ENCODE measurements around the gene GRK1.
"Not testable (repeated sequence)": the region's sequence is repeated elsewhere in the genome, so short reads cannot be mapped to it uniquely, and the experiment has no call there.

The GRK1 gene

DNA sequence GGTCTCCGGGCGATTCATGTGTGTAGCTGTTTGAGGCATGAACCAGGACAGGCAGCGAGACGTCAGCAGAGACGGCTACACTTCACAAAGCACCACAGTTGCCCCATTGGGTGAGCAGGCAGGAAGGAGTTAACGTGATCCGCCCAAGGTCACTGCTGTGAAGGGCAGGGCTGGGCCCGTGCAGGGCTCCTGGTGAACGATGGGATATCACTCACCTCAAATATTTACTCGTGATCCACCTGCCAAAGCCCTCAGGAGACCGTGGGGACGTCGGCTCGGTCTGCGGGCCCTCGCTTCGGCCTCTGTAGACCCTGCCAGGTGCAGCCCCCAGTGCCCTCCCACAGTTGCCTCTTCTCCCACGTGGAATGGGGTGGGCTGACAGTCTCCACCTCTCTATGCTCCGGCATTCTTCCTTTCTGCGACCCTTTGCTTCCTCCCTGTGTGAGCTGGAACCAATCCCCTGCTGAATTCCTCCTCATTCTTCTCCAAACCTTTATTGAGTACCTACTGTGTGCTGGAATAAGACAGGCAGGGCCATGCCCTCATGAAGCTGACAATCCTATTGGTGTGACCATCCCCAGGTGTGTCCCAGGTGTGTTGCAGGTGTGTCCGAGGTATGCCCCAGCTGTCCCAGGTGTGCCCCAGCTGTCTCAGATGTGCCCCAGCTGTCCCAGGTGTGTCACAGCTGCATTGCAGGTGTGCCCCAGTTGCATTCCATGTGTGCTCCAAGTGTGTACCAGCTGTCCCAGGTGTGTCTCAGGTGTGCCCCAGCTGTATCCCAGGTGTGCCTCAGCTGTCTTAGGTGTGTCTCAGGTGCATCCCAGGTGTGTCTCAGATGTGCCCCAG, 2.0 kb upstream of the GRK1 start:
- no peak overlapping the region for H3K4me3 ChIP-seq (ENCODE audit: low read depth, low read length)

DNA sequence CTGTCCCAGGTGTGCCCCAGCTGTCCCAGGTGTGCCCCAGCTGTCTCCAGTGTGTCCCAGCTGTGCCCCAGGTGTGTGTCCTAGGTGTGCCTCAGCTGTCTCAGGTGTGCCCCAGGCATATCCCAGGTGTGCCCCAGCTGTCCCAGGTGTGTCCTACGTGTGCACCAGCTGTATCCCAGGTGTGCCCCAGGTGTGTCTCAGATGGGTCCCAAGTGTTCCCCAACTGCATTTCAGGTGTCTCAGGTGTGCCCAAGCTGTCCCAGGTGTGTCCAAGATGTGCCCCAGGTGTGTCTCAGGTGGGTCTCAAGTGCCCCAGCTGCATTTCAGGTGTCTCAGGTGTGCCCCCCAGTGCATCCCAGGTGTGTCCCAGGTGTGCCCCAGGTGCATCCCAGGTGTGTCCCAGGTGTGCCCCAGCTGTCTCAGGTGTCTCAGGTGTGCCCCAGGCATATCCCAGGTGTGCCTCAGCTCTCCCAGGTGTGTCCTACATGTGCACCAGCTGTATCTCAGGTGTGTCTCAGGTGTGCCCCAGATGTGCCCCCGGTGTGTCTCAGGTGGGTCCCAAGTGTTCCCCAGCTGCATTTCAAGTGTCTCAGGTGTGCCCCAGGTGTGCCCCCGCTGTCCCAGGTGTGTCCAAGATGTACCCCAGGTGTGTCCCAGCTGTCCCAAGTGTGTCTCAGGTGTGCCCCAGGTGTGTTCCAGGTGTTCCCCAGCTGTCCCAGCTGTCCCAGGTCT, 1.3 kb upstream of the GRK1 start:
- no peak overlapping the region for H3K4me3 ChIP-seq (ENCODE audit: low read depth, low read length)

DNA sequence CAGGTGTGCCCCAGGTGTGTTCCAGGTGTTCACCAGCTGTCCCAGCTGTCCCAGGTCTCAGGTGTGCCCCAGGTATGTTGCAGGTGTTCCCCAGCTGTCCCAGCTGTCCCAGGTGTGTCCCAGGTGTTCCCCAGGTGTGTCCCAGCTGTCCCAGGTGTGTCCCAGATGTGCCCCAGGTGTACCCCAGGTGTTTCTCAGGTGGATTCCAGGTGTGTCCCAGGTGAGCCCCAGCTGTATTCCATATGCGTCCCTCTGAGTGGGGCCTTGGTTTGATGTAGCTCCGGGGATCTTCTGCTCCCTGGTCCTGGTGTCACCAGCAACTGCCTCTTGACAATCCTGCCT, 719 bp upstream of the GRK1 start:
- H3K4me3 ChIP-seq (ENCODE audit: low read depth, low read length) = no peak overlapping the region

DNA sequence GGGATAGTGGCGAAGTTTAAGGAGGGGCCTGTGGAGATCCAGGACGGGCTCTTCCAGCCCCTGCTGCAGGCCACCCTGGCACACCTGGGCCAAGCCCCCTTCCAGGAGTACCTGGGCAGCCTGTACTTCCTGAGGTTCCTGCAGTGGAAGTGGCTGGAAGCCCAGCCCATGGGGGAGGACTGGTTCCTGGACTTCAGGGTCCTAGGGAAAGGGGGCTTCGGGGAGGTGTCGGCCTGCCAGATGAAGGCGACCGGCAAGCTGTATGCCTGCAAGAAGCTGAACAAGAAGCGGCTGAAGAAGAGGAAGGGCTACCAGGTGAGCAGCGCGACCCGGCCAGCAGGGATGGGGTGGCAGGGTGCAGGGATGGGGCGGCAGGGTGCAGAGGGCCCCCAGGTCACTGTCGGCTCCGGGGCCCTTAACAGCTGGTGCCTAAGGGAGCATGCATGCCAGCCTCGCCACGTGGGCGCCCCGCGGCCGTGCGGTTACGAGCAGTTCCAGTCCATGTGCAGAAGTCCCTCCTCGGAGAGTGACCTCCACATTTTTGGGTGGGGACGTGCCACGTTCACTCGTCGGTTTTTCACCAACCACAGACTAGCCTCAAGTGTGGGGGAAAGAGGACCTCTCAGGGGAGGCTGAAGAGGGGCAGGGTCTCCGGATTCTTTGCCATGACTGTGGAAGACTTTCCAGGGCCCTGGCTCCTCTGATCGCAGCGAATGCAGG, 912 bp downstream of the GRK1 start:
- no peak overlapping the region for H3K4me3 ChIP-seq (ENCODE audit: low read depth, low read length)

DNA sequence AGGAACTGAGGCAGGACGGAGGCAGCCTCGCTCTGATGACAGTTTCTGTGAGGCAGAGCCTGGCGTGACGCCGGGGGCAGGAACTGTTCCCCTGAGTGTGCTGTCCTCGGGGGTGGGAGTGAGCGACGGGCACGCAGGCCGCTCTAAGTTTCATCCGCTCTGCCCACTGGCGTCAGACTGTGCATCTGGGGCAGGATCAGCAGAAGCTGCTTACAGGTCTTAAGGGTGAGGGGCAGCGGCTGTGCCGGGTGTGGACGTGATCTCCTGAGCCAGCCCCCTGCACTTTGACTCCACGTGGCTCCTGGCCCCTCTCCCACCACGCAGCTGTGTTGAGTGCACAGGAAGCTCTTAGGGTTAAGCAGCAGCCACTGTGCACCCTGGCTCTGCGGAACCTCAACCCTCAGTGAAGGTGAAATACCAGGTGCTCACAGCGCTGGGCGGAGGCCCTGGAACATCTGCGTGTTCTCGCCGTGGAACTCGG, 1.5 kb downstream of the GRK1 start:
- no peak overlapping the region for H3K4me3 ChIP-seq (ENCODE audit: low read depth, low read length)

DNA sequence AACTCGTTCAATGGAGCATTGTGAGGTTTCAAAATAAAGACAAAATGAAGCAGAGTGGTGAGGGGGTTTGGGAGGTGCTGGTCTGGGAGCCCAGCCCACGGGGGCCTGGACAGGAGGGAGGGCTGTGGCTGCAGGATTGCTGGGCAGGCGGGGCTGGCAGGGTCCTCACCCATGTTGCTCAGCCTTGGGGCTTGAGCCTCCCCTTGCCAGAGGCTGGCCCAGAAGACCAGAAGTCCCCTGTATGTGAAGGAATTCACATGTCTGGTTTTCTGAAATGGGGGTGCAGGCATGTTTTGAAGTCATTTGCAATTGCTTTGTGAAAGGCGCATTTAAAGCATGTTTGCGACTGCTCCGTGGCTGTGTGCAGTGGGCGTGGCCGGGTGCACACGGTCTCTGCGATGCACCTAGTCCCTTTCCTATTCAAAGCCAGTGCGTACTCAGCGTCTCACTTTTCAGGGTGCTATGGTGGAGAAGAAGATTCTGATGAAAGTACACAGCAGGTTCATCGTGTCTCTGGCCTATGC, 2.3 kb downstream of the GRK1 start:
- H3K4me3 ChIP-seq (ENCODE audit: low read depth, low read length) = no peak overlapping the region

DNA sequence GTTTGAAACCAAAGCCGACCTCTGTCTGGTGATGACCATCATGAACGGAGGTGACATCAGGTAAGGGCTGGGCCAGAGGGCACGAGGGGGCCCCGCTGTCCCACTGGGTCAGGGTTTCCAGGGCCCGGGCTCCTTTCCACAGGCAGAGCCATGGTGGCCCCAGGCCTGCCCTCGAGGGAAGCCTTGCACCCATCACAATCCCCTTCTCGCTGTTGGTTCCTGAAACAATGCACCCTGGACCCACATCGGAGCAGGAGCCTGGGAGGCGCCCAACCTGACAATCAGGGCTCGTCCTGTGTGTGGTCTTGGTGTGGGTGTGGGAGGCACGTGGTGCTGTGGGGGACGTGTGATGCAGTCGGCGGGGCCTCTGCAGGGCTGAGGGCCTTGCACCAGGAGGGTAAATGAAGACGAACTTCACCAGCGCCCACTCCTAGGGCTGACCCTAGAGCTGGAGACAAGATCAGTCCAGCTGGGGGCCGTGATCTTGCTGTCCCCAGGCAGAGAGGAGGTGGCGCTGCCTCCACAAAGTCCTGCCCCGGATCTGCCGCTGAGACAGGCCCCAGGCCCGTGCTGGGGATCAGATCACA, 2.8 kb downstream of the GRK1 start:
- H3K4me3 ChIP-seq (ENCODE audit: low read depth, low read length) = no peak overlapping the region

DNA sequence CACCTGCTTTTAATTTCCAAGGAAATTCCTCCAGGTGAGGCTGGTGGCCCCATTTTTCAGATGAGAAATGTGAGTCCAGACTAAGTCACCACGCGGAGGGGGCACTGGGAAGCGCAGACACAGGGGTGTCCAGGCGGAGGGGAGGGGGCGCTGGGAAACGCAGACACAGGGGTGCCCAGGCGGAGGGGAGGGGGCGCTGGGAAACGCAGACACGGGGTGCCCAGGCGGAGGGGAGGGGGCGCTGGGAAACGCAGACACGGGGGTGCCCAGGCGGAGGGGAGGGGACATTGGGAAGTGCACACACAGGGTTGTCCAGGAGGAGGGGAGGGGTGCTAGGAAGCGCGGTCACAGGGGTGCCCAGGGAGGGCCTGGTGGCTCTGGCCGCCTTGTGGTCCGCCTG, 3.5 kb downstream of the GRK1 start:
- H3K4me3 ChIP-seq (ENCODE audit: low read depth, low read length) = no peak overlapping the region

DNA sequence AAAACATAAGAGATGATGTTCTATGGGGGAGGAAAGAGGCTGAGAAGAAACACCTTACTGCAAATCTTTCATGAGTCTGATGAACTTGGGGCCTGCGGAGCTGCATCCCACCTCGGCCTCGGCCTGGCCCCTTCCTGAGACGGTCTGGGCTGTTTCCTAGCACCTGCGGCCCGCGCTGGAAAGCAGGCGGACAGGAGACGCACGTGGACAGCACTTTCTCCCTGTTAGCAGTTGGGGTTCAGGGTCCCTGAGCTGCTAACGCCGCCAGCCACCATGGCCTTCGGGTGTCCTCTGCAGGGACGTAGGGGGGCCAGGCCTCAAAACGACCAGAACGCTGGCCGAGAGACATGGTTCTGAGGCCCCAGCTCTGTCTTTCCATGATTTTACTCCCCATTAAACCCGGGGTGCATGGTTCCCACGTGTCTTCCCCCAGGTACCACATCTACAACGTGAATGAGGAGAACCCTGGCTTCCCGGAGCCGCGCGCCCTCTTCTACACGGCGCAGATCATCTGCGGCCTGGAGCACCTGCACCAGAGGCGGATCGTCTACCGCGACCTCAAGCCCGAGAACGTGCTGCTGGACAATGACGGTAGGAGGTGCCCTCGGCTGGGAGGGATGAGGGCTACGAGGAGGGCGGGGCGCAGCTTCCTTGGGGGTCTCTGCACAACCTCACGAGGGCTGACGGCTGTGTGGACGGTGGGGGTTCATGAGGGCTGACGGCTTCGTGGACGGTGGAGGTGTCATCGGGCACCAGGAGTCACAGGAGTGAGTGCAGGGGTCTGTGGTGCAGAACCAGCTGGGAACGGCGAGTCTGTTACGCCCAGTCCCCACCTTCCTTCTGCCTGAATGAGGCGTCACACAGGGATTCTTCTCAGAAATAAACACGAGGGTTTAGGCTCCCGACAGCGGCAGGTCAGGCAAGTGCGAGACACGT, 4.3 kb downstream of the GRK1 start:
- no peak overlapping the region for H3K4me3 ChIP-seq (ENCODE audit: low read depth, low read length)

DNA sequence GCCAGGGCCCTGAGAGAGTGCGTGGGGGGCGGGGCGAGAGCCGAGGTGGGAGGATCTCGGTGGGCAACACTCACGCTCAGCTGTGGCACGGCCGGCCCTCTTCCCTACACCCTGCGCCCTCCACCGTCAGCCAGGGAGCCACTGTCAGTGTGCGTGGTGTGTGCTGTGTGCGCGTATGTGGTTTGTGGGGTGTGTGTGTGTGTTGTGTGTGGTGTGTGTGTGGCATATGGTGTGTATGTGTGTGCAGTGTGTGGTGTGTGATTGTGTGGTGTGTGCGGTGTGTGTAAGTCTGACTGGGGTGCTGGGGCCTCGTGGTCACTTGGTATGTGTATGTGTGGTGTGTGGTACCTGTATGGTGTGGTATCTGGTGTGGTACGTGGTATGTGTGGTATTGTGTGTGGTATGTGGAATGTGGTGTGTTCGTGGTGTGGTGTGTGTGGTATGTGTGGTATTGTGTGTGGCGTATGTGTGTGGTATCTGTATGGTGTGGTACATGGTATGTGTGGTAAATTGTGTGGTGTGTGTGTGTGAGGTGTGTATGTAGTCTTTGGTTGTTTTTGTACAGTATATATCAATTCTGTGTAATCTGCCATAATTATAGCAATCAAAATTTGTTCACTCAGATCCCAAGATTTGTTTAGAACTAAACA, 5.1 kb downstream of the GRK1 start:
- no peak overlapping the region for H3K4me3 ChIP-seq (ENCODE audit: low read depth, low read length)

DNA sequence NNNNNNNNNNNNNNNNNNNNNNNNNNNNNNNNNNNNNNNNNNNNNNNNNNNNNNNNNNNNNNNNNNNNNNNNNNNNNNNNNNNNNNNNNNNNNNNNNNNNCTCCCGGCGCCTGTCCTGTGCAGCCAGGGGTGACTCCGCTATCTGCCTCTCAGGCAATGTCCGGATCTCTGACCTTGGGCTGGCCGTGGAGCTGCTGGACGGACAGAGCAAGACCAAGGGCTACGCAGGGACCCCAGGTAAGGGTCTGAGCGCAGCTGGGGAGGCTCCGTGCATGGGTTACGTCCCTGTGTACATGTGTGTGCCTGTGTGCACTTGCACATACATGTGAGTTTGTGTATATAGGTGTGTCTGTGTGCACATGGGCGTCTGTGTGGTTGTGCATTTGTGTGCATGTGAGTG, 55.9 kb downstream of the GRK1 start:
- no peak overlapping the region for H3K4me3 ChIP-seq (ENCODE audit: low read depth, low read length)

DNA sequence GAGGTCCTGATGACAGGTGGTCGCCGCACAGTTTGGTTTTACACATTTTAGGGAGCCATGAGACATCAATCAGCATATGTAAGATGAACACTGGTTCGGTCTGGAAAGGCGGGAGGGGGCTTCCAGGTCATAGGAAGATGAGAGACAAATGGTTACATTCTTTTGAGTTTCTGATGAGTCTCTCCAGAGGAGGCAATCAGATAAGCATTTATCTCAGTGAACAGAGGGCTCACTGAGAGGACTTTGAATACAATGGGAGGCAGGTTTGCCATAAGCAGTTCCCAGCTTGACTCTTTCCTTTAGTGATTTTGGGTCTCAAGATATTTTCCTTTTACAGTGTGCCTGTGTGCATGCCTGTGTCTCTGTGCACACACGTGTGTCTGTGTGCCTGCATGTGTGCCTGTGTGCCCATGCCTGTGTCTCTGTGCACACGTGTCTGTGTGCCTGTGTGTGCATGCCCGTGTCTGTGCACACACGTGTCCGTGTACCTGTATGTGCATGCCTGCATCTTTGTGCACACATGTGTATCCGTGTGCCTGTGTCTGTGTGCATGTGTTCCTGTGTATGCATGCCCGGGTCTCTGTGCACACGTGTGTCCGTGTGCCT, 56.5 kb downstream of the GRK1 start:
- H3K4me3 ChIP-seq (ENCODE audit: low read depth, low read length) = no peak overlapping the region

DNA sequence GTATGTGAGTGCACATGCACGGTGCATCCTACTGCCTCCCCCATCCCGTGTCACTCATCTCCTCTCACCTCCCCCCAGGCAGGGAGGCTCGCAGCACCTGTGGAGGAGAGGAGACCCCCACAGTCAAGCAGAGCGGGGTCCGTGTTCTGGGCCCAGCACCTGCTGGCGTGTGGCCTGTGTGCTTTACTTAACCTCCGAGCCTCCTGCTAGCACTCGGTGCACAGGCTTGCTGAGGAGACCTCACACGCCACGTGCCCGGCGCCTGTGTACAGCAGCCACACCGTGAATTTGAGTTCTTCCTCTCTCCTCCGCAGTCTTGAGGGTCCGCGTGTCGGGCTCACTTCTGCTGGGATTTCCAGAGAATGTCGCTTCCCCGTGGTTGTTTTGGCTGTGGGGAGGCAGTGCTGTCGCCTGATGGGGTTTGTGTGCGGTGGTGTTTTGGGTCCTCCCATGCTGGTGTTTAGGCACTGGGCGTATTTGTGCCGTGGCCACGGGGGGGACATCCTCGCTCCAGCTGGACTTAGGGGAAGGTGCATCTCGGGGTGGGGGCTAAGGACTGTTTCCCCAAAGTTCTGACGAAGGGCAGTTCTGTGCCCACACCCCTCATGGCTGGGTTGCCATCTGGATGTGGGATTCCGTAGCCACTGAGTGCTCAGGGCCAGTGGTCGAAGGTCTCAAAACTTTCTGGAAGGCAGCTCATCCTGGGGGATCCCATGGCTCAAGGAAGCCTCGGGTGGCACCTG, 57.2 kb downstream of the GRK1 start:
- H3K4me3 ChIP-seq (ENCODE audit: low read depth, low read length) = no peak overlapping the region

DNA sequence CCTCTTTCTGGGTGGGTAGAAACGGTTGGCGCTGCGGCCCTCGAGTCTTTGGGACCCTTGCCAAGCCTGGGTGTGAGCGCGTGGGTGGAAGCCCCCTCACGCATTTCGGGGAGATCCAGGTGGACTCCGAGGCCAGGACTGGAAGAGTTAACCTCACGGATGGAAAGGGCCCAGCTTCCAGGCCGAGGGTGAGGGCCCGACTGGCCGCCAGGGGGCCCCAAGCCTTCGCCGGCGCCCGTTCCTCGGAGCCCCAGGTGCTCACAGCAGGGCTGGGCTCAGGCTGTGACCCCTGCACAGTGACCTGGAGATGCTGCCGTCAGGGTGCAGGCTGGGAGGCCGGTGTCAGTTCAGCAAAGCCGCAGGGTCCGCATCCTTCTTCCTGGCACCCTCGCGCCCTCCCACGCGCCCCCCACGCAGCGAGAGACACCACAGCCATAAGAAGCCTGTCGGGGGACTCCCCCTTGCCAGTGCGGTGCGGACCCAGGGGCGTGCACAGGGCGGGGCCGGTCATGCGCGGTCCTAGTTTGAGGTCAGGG, 57.8 kb downstream of the GRK1 start:
- peak overlapping the region; percentile 36 for H3K4me3 ChIP-seq (ENCODE audit: low read depth, low read length)

DNA sequence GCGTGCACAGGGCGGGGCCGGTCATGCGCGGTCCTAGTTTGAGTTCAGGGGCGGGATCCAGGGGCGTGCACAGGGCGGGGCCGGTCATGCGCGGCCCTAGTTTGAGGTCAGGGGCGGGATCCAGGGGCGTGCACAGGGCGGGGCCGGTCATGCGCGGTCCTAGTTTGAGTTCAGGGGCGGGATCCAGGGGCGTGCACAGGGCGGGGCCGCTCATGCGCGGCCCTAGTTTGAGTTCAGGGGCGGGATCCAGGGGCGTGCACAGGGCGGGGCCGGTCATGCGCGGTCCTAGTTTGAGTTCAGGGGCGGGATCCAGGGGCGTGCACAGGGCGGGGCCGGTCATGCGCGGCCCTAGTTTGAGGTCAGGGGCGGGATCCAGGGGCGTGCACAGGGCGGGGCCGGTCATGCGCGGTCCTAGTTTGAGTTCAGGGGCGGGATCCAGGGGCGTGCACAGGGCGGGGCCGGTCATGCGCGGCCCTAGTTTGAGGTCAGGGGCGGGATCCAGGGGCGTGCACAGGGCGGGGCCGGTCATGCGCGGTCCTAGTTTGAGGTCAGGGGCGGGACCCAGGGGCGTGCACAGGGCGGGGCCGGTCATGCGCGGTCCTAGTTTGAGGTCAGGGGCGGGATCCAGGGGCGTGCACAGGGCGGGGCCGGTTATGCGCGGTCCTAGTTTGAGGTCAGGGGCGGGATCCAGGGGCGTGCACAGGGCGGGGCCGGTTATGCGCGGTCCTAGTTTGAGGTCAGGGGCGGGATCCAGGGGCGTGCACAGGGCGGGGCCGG, 58.5 kb downstream of the GRK1 start:
- H3K4me3 ChIP-seq (ENCODE audit: low read depth, low read length) = not testable (repeated sequence)

DNA sequence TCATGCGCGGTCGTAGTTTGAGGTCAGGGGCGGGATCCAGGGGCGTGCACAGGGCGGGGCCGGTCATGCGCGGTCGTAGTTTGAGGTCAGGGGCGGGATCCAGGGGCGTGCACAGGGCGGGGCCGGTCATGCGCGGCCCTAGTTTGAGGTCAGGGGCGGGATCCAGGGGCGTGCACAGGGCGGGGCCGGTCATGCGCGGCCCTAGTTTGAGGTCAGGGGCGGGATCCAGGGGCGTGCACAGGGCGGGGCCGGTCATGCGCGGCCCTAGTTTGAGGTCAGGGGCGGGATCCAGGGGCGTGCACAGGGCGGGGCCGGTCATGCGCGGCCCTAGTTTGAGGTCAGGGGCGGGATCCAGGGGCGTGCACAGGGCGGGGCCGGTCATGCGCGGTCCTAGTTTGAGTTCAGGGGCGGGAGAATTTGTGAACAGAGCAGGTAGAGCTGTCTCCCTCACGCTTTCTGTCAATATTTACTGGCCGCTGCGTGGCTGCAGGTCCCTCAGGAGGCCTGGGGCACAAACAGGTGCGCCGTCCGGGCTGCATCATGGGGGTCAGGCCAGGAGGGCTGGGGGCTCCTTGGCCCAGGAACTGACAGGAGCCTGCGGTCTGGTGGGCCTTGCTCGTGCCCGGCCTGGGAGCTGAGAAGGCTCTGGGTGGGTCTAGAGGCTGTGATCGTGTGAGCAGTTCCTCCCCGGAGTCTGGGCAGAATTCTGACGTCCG, 59.2 kb downstream of the GRK1 start:
- H3K4me3 ChIP-seq (ENCODE audit: low read depth, low read length) = peak overlapping the region; percentile 13

DNA sequence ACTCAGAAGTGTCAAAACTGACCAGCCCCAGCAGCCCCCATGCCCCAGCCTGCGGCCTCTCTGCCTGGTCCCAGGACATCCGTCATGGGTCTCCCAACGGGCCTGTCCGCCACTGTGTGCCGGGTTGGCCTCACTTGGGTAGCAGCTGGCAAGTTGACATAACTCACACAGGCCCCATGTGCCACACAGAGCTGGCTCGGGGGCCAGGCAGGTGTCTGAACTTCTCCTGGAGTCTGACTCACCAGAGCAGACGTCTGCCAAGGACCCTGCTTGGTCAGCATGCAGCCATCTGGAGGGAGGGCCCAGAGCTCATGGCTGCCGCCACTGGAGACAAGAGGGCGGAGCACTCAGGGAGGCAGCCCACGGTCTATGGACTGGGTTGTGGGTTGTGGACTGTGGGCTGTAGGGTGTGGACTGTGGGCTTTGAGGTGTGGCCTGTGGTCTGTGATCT, 60.0 kb downstream of the GRK1 start:
- no peak overlapping the region for H3K4me3 ChIP-seq (ENCODE audit: low read depth, low read length)

All from iPS-11a (cell line).